ENCODE data around the gene ADTRP. TPM values are rescaled to one million over a fixed set of nuclear protein-coding genes. Genes with fewer than 3 reads are reported as not detected.

ADTRP gene
- total and polyA plus RNA-seq, 2 of the 13 experiments (the other 11 are each of a cell fraction or from before 2014, with no cell fraction given), result not detected

DNA sequence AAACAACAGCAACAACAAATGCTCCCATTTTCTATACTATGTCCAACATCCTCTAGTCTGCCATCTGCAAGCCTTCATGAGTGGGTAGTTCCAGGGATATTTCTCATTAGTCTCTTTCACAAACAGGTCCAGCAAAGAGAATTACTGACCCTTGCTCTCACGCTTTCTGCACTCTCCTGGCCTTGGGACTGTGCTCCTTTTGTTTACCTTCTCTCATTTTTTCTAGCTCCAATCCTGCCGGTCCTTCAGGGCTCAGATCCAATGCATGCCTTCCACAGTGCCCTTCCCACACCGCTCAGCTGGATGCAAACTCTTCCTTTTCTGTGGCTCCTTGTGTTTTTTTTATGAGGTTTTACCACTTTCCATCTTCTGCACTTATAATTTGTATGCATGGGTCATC is 47.2 kb downstream of the ADTRP start (continued):
- peak; percentile 34; the same call in 1 of the 2 replicates for TF ChIP-seq AHDC1 (CRISPR knock-in tag; IDR thresholded peaks at IDR 0.05; ENCODE audit: borderline replicate concordance)
- TF ChIP-seq HNF4A (CRISPR knock-in tag; IDR thresholded peaks at IDR 0.05), result peak; percentile 68
- TF ChIP-seq ARHGAP35 (CRISPR knock-in tag; IDR thresholded peaks at IDR 0.05; ENCODE audit: borderline replicate concordance), result no peak
- no peak for TF ChIP-seq E2F5 (CRISPR knock-in tag; conservative IDR thresholded peaks at IDR 0.05)
- TF ChIP-seq BHLHE40 (IDR thresholded peaks at IDR 0.05; ENCODE audit: low read length), result peak; percentile 52
- peak; percentile 67; the same call in 1 of the 2 replicates for TF ChIP-seq ZNF362 (CRISPR knock-in tag; IDR thresholded peaks at IDR 0.05; ENCODE audit: borderline replicate concordance)
- TF ChIP-seq ZNF317 (CRISPR knock-in tag; IDR thresholded peaks at IDR 0.05), result no peak
- TF ChIP-seq PRDM15 (CRISPR knock-in tag; IDR thresholded peaks at IDR 0.05), result 0 out of 2 replicates have a peak, but pooled peaks have one; percentile 46
- no peak for TF ChIP-seq FOXA1 (IDR thresholded peaks at IDR 0.05)
- peak; percentile 38; the same call in 1 of the 2 replicates for TF ChIP-seq FOXA1 (CRISPR knock-in tag; IDR thresholded peaks at IDR 0.05)
- TF ChIP-seq ZFP82 (CRISPR knock-in tag; IDR thresholded peaks at IDR 0.05; ENCODE audit: borderline replicate concordance), result no peak

Data from HepG2 (cell line).